DND-41 (cell line): ENCODE results near the gene CALY.

Source experiments
- CTCF ChIP-seq: IDR thresholded peaks from 2 replicates; pipeline ENCODE4 v1.5.1; 2012; ENCODE audit warnings: borderline replicate concordance, low read length, moderate library complexity, mild to moderate bottlenecking; ENCODE audit not compliant: poor library complexity, severe bottlenecking; ENCODE audit errors: extremely low read depth
- EZH2 ChIP-seq: IDR thresholded peaks from 3 replicates; pipeline ENCODE4 v1.6.1; 2012; ENCODE audit warnings: borderline replicate concordance, low read depth, mild to moderate bottlenecking, moderate library complexity, low read length, inconsistent platforms; ENCODE audit not compliant: severe bottlenecking

GRCh38 chr10:133353988-133354605 is 17.4 kb upstream of the CALY start:
- TF ChIP-seq CTCF: no peak
- no peak for TF ChIP-seq EZH2
